GM12801 (cell line): ENCODE data around the gene NUDT19.

ENCODE experiments used
- TF ChIP-seq, protein P1 (sequence below): IDR thresholded peaks from one replicate; pipeline ENCODE4 v1.5.1; 2011; ENCODE audit warnings: control low read depth; ENCODE audit not compliant: insufficient read length; ENCODE audit errors: extremely low read depth

The NUDT19 gene

DNA sequence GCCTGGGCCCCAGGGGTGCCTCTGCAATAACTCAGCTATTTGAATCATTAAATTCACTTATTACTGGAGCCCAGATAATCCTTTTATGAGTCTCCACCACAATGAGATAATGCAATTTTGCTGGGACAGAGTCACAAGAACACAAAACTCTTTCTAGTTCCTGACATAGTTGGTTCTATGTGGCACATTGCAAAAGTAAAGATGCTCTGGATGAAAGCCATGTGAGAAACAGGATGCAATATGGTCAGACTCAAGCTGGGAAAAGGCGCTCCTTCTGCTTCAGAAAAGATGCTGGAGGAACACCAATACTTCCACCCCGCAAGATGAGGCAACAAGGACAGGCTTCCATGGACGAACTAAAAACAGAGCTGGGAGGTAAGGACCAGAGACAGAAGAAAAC, 22.3 kb upstream of the NUDT19 start:
- TF ChIP-seq, protein P1, sequence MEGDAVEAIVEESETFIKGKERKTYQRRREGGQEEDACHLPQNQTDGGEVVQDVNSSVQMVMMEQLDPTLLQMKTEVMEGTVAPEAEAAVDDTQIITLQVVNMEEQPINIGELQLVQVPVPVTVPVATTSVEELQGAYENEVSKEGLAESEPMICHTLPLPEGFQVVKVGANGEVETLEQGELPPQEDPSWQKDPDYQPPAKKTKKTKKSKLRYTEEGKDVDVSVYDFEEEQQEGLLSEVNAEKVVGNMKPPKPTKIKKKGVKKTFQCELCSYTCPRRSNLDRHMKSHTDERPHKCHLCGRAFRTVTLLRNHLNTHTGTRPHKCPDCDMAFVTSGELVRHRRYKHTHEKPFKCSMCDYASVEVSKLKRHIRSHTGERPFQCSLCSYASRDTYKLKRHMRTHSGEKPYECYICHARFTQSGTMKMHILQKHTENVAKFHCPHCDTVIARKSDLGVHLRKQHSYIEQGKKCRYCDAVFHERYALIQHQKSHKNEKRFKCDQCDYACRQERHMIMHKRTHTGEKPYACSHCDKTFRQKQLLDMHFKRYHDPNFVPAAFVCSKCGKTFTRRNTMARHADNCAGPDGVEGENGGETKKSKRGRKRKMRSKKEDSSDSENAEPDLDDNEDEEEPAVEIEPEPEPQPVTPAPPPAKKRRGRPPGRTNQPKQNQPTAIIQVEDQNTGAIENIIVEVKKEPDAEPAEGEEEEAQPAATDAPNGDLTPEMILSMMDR = no peak

DNA sequence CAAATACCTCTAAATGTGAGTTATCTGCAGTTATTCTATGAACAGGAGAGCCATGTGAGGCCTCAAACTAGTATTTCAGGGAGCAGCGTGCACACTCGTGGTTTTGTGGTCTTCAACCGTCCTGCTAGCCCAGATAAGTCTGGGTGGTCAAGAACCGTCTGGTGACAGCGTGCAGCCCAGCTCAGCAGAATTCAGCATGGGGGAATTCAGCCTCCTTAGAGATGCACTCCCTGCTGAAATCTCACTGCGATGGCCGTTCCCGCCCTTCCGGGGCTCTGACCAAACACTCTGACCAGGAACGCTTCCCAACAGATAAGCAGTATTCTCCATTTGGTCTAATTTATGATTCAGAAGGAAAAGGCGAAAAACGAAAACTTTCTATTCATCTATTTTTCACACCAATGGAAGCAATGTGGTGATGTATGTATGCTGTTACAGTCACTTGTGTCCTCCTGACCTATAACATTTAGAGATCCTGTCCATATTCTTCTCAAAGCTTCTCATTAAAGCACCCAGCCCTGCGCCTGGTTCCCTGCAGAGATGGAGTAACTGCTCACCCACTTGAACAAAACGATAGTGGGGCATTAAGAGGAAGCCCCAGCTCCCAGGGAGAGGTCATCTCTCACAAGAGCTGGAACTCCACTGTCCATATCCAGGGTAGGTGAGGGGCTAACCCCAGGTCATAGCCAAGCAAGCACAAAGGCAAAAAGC, 19.6 kb upstream of the NUDT19 start:
- TF ChIP-seq, protein P1 = no peak

DNA sequence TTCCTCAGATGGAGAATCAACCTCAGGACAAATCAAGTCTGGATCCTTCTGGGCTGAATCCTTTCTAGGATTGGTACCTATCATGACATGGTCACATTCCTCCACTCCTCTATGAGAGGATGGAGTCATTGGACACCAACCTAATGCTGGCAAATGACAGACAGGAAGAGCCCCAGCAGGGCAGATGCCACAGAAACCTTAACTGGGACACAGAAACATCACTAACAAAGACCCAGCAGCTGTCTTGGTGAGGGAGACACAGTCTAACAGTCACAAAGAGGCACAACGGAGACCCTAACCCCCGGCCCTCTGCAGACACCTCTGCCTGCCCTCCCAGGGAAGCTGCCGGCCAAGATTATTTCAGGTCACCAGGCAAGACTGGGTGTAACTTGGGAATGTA, 18.8 kb upstream of the NUDT19 start:
- TF ChIP-seq, protein P1 = no peak

DNA sequence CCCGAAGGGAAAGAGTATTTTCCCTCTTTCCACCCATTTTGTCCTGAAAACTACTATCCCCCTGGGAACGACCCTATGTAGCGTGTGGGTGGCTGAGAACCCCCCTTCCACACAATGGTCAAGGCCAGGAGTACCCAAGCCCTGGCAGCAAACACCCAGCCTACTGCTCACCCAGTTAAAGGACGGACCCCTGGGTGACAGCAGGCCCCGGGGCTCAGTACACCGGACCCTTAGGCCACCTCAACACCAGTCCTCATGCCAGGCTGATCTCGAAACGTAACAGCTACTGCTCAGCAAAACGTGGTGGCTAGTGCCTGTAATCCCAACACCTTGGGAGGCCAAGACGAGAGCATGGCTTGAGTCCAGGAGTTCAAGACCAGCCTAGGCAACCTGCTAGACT, 18.0 kb upstream of the NUDT19 start:
- TF ChIP-seq, protein P1 = no peak

DNA sequence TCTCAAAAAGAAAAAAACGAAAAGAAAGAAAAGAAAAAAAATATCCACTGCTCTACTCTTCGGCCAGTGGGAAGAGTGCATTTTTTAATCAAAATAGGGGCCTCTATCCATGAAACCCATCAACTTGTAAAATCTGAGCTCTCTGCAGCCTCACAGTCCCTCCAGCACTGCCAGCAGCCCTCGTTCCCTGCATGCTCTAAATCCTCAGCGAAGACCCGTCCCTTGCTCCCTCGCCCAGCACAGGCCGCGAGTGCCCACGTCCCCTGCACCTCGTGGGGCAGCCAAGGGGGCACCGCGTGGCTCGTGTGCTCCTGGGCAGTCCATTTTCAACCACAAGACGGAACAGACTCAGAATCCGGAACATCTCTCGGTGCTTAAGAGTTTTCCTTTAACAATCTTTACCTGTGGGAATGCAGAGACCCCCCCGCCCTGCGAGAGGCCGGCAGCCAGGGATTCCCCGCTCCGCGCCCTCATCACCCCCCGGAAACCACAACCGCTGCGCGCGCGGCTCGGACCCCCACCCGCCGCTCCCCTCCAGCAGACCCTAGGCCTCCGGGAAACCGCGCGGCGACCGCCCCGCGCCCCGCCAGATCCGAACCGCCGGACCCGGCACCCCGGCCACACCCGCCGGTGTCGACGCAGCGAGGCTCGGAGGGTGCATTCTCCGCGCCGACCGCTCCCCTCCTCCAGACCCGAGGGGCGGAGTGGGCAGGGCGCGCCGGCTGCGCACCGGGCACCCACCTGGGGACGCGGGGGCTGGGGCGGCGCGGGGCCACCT, 17.3 kb upstream of the NUDT19 start:
- TF ChIP-seq, protein P1 = no peak

DNA sequence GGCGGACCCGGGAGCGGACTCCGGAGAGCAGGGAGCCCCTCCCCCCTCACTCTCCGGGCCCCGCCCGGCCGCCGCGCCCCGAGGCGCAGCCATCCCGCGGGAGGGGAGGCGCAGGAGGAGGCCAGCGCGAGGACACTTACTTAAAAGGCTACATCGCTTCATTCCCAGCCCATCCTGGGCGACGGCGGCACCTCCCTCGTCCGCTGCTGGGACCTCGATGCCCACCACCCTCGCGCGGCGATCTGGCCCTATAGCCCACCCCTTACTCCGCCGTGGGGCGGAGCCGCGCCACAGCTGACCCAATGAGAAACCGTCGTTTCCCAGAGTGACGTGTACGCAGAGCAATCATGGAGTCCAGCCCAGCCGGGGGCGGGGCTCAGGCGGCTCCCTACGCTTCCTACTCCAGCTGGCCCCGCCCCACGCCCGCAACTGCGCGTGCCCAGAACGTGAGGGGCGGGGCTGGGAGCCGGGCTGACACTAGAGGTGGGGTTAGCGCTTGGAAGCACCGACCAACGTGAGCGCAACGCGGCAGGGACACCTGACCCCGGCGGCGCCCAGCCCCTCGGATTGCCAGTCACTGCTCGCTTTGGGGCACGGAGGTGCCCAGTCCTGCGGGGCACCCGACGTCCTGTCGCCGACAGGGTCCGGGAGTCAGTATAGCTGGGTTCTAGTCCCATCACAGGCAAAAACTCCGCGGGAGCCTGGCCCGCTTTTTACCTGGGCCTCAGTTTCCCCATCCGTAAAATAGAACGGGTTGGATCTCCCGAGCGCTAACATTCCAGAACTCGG, 16.5 kb upstream of the NUDT19 start, which contains the start of gene ANKRD27:
ANKRD27 (minus strand) TSS at position 250 of the 789 bp plus-strand sequence. CDS start 16,165 bp downstream, outside the sequence.
- TF ChIP-seq, protein P1 = no peak

DNA sequence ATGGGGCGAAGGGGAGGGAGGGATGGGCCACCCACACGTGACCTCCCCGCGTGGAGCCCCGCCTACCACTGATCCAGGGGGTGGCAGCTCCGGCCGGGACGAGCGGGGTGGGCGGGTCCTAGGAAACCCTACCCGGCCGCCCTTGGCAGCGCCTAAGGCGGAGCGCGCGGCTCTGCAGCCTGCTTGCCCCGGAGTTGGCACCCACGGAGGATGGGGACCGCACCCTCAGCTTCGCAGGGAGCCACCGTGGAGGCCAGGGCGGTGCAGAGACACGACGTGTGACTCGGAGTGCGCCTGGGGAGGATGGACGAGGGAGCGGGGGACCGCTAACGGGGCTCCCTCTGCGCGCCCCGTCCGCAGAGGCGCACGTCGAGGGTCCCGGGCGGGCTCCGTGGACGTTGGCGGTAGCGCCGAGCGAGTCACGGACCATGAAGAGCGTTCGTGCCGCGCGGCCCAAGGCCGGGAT, 15.9 kb upstream of the NUDT19 start, which contains the start of gene RGS9BP:
RGS9BP (plus strand) TSS at position 129 of the 466 bp plus-strand sequence. CDS start 416 bp downstream, outside the sequence.
- TF ChIP-seq, protein P1 = no peak
